ENCODE results near the gene SLC39A3.

GRCh38 chr19:2726904-2727639 is 12.7 kb downstream of the SLC39A3 start:
- TF ChIP-seq CTCF (IDR thresholded peaks at IDR 0.05) (no peak), POLR2A (IDR thresholded peaks at IDR 0.05) (no peak), EP300 (IDR thresholded peaks at IDR 0.05) (no peak), POLR2AphosphoS5 (IDR thresholded peaks at IDR 0.05) (no peak)

Data from sigmoid colon (tissue), 4 donors.